Measurements from ENCODE around the gene COLEC12.

DNA sequence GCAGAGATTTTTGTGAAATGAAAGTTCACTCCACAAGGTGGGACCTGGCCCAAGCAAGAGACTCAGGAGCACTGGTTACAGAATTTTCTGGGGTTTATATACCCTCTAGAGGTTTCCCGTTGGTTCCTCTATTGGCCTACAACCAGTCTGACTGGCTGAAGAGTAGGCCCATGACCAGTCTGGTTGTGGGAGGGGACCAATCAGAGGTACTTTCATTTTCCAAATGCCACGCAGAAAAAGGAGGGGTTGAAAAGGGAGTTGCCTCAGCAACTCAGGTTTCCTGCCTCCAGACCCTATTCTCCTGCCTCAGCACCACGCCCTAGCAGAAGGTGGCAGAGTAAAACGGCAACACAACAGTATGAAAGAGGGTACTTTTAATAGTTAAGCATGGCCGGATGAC, 98.4 kb downstream of the COLEC12 start:
- TF ChIP-seq, protein P1, sequence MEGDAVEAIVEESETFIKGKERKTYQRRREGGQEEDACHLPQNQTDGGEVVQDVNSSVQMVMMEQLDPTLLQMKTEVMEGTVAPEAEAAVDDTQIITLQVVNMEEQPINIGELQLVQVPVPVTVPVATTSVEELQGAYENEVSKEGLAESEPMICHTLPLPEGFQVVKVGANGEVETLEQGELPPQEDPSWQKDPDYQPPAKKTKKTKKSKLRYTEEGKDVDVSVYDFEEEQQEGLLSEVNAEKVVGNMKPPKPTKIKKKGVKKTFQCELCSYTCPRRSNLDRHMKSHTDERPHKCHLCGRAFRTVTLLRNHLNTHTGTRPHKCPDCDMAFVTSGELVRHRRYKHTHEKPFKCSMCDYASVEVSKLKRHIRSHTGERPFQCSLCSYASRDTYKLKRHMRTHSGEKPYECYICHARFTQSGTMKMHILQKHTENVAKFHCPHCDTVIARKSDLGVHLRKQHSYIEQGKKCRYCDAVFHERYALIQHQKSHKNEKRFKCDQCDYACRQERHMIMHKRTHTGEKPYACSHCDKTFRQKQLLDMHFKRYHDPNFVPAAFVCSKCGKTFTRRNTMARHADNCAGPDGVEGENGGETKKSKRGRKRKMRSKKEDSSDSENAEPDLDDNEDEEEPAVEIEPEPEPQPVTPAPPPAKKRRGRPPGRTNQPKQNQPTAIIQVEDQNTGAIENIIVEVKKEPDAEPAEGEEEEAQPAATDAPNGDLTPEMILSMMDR (IDR thresholded peaks at IDR 0.05): no peak
- no peak for TF ChIP-seq POLR2AphosphoS5 (IDR thresholded peaks at IDR 0.05)
